Measurements from ENCODE around the gene NPC1. TPM values are rescaled to one million over a fixed set of nuclear protein-coding genes. Genes with fewer than 3 reads are reported as not detected.

NPC1 gene
- total RNA-seq, 1 experiment from 2014 or later: 39.6 TPM

GRCh38 chr18:23609390-23610023 lies 23.2 kb upstream of the NPC1 start:
- Histone ChIP-seq H3K4me3 (no peak overlapping the region), H2AFZ (no peak overlapping the region), H3K36me3 (ENCODE audit: low read depth) (no peaks in the 10 kb centered on the region), H3K79me2 (ENCODE audit: low read depth) (no peaks in the 10 kb centered on the region), H3K9me2 (ENCODE audit: insufficient read depth) (no peaks in the 10 kb centered on the region), H3K27ac (no peak overlapping the region), H3K4me1 (replicated peaks; ENCODE audit: insufficient read depth) (peaks cover 19% of the 10 kb centered on the region), H3F3A (ENCODE audit: insufficient read depth, low read depth) (peaks cover 9% of the 10 kb centered on the region; the same call in 1 of the 2 replicates), H3K27me3 (ENCODE audit: insufficient read depth, low read depth) (no peaks in the 10 kb centered on the region), H3K4me2 (no peak overlapping the region), H3K9me3 (ENCODE audit: insufficient read depth, low read depth) (no peaks in the 10 kb centered on the region), H4K20me1 (ENCODE audit: insufficient read depth) (no peaks in the 10 kb centered on the region)
- CTCF ChIA-PET: no interaction called here
- BruUV-seq (replicated peaks): no TSS peak
- intact Hi-C loops (cut with micrococcal nuclease; ENCODE audit: unreplicated experiment): no loop called here
- POLR2A ChIA-PET (ENCODE audit: unreplicated experiment): interaction anchor here (0.6 kb wide), 1 partner anchor 42 kb away, joined by 3 read pairs; no protein-coding TSS in a partner anchor
- no peak for TF ChIP-seq EZH2 (IDR thresholded peaks at IDR 0.05; ENCODE audit: low read depth)
- no peak for TF ChIP-seq CTCF (conservative IDR thresholded peaks at IDR 0.05)
- DNase-seq: peak in 1 of 2 experiments; percentile 86

- Histone ChIP-seq H3K27me3 (ENCODE audit: insufficient read depth, low read depth) (no peaks in the 10 kb centered on the region), H3K4me2 (no peak overlapping the region), H2AFZ (no peak overlapping the region), H3K27ac (no peak overlapping the region), H4K20me1 (ENCODE audit: insufficient read depth) (no peaks in the 10 kb centered on the region), H3K9me2 (ENCODE audit: insufficient read depth) (no peaks in the 10 kb centered on the region), H3K4me3 (no peak overlapping the region), H3K9me3 (ENCODE audit: insufficient read depth, low read depth) (no peaks in the 10 kb centered on the region), H3K36me3 (ENCODE audit: low read depth) (no peaks in the 10 kb centered on the region), H3F3A (ENCODE audit: insufficient read depth, low read depth) (peaks cover 9% of the 10 kb centered on the region; the same call in 1 of the 2 replicates), H3K79me2 (ENCODE audit: low read depth) (no peaks in the 10 kb centered on the region), H3K4me1 (replicated peaks; ENCODE audit: insufficient read depth) (peaks cover 19% of the 10 kb centered on the region)
- CTCF ChIA-PET: no interaction called here
- no TSS peak for BruUV-seq (replicated peaks)
- intact Hi-C loops (cut with micrococcal nuclease; ENCODE audit: unreplicated experiment): no loop called here
- POLR2A ChIA-PET (ENCODE audit: unreplicated experiment): no interaction called here
- TF ChIP-seq EZH2 (IDR thresholded peaks at IDR 0.05; ENCODE audit: low read depth) (no peak), CTCF (conservative IDR thresholded peaks at IDR 0.05) (no peak)
- DNase-seq: no peak
These were observed 21.9 kb upstream of the NPC1 start for GRCh38 chr18:23608211-23608610.

GRCh38 chr18:23605941-23606340 lies 19.6 kb upstream of the NPC1 start:
- Histone ChIP-seq H2AFZ (no peak overlapping the region), H3K9me2 (ENCODE audit: insufficient read depth) (no peaks in the 10 kb centered on the region), H3K4me2 (no peak overlapping the region), H3K4me1 (replicated peaks; ENCODE audit: insufficient read depth) (peaks cover 14% of the 10 kb centered on the region), H3K36me3 (ENCODE audit: low read depth) (no peaks in the 10 kb centered on the region), H3K27ac (no peak overlapping the region), H3K27me3 (ENCODE audit: insufficient read depth, low read depth) (no peaks in the 10 kb centered on the region), H3F3A (ENCODE audit: insufficient read depth, low read depth) (peaks cover 9% of the 10 kb centered on the region; the same call in 1 of the 2 replicates), H3K4me3 (no peak overlapping the region), H4K20me1 (ENCODE audit: insufficient read depth) (no peaks in the 10 kb centered on the region), H3K79me2 (ENCODE audit: low read depth) (no peaks in the 10 kb centered on the region), H3K9me3 (ENCODE audit: insufficient read depth, low read depth) (no peaks in the 10 kb centered on the region)
- no peak for DNase-seq
- ChIA-PET CTCF (no interaction called here), POLR2A (ENCODE audit: unreplicated experiment) (no interaction called here)
- no TSS peak for BruUV-seq (replicated peaks)
- TF ChIP-seq EZH2 (IDR thresholded peaks at IDR 0.05; ENCODE audit: low read depth) (no peak), CTCF (conservative IDR thresholded peaks at IDR 0.05) (no peak)
- intact Hi-C loops (cut with micrococcal nuclease; ENCODE audit: unreplicated experiment): no loop called here

All from PC-9 (cell line).